ENCODE data around the gene SLC36A1.

- TF ChIP-seq, protein P1, sequence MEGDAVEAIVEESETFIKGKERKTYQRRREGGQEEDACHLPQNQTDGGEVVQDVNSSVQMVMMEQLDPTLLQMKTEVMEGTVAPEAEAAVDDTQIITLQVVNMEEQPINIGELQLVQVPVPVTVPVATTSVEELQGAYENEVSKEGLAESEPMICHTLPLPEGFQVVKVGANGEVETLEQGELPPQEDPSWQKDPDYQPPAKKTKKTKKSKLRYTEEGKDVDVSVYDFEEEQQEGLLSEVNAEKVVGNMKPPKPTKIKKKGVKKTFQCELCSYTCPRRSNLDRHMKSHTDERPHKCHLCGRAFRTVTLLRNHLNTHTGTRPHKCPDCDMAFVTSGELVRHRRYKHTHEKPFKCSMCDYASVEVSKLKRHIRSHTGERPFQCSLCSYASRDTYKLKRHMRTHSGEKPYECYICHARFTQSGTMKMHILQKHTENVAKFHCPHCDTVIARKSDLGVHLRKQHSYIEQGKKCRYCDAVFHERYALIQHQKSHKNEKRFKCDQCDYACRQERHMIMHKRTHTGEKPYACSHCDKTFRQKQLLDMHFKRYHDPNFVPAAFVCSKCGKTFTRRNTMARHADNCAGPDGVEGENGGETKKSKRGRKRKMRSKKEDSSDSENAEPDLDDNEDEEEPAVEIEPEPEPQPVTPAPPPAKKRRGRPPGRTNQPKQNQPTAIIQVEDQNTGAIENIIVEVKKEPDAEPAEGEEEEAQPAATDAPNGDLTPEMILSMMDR (IDR thresholded peaks at IDR 0.05): no peak
- no peak for TF ChIP-seq POLR2A (IDR thresholded peaks at IDR 0.05)
These were observed 80.8 kb downstream of the SLC36A1 start for GRCh38 chr5:151528153-151528552.

All from thyroid gland (tissue), 4 donors.